ES-I3 (cell line): Measurements from ENCODE around the gene NTSR1.

ENCODE experiments used
- H3K36me3 ChIP-seq: 2 replicates; pipeline ENCODE4 v1.6.1; 2013; ENCODE audit warnings: mild to moderate bottlenecking, low read length, control low read depth, moderate library complexity; ENCODE audit not compliant: insufficient read depth
- H3K4me1 ChIP-seq: 2 replicates; pipeline ENCODE4 v1.6.1; 2013; ENCODE audit warnings: mild to moderate bottlenecking, control low read depth, low read length; ENCODE audit not compliant: insufficient read depth
- H3K9ac ChIP-seq: 2 replicates; pipeline ENCODE4 v1.6.1; 2013; ENCODE audit warnings: low read depth, mild to moderate bottlenecking, low read length, moderate library complexity
- H3K9me3 ChIP-seq: 2 replicates; pipeline ENCODE4 v1.6.1; 2013; ENCODE audit warnings: mild to moderate bottlenecking, low read length, moderate library complexity; ENCODE audit not compliant: control insufficient read depth, insufficient read depth

NTSR1 gene

DNA sequence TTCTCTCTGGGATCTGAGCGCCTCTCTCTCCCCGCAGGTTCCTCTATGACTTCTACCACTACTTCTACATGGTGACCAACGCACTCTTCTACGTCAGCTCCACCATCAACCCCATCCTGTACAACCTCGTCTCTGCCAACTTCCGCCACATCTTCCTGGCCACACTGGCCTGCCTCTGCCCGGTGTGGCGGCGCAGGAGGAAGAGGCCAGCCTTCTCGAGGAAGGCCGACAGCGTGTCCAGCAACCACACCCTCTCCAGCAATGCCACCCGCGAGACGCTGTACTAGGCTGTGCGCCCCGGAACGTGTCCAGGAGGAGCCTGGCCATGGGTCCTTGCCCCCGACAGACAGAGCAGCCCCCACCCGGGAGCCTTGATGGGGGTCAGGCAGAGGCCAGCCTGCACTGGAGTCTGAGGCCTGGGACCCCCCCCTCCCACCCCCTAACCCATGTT is 51.4 kb downstream of the NTSR1 start:
- H3K9me3 ChIP-seq = no peaks in the 10 kb centered on the region
- 0 out of 2 replicates have a peak, but pooled peaks cover 5% of the 10 kb centered on the region for H3K4me1 ChIP-seq
- no peaks in the 10 kb centered on the region for H3K36me3 ChIP-seq
- H3K9ac ChIP-seq = no peak overlapping the region

DNA sequence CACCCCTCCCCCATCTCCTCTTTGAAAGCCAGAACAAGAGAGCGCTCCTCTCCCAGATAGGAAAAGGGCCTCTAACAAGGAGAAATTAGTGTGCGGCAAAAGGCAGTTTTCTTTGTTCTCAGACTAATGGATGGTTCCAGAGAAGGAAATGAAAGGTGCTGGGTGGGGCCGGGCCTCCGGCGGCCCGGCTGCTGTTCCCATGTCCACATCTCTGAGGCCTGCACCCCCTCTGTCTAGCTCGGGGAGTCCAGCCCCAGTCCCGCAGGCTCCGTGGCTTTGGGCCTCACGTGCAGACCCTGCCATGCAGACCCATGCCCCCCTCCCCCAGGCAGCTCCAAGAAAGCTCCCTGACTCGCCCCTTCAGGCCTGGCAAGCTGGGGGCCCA is 51.8 kb downstream of the NTSR1 start:
- Histone ChIP-seq H3K4me1 (0 out of 2 replicates have a peak, but pooled peaks cover 5% of the 10 kb centered on the region), H3K9me3 (no peaks in the 10 kb centered on the region), H3K36me3 (no peaks in the 10 kb centered on the region), H3K9ac (no peak overlapping the region)

DNA sequence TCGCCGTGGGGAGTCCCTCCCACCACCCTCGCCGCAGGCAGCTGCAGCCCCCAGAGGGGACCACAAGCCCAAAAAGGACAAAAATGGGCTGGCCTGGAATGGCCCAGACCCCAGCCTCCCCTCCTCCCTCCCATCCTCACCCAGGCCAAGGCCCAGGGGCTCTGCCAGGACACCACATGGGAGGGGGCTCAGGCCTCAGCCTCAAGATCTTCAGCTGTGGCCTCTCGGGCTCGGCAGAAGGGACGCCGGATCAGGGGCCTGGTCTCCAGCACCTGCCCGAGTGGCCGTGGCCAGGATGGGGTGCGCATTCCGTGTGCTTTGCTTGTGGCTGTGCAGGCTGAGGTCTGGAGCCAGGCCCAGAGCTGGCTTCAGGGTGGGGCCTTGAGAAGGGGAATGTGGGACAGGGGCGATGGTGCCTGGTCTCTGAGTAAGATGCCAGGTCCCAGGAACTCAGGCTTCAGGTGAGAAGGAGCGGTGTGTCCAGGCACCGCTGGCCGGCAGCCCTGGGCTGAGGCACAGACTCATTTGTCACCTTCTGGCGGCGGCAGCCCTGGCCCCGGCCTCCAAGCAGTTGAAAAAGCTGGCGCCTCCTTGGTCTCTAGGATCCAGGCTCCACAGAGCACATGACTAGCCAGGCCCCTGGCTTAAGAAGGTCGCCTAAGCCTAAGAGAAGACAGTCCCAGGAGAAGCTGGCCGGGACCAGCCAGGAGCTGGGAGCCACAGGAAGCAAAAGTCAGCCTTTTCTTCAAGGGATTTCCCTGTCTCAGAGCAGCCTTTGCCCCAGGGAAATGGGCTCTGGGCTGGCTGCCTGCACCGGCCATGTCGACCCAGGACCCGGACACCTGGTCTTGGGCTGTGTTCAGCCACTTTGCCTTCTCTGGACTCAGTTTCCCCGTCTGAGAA is 52.5 kb downstream of the NTSR1 start:
- H3K9me3 ChIP-seq = no peaks in the 10 kb centered on the region
- no peaks in the 10 kb centered on the region for H3K36me3 ChIP-seq
- H3K9ac ChIP-seq = no peak overlapping the region

DNA sequence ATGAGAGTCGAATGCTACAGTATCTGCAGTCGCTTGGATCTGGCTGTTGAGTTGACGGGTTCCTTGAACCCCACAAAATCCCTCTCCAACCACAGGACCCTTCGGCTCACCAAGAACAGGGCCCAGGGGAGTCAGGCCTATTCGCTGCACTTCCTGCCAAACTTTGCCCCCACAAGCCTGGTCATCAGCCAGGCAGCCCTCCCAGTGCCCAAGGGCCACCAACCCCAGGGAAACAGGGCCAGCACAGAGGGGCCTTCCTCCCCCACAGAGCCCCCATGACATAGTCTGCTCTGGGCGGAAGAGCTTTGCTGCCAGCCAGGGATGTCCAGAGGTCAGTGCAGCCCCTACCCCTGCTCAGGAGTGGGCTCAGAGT is 53.1 kb downstream of the NTSR1 start:
- Histone ChIP-seq H3K4me1 (0 out of 2 replicates have a peak, but pooled peaks cover 5% of the 10 kb centered on the region), H3K36me3 (no peaks in the 10 kb centered on the region), H3K9me3 (no peaks in the 10 kb centered on the region), H3K9ac (no peak overlapping the region)

More for the DNA sequence above, 52.5 kb downstream of the NTSR1 start:
- H3K4me1 ChIP-seq = 0 out of 2 replicates have a peak, but pooled peaks cover 5% of the 10 kb centered on the region

DNA sequence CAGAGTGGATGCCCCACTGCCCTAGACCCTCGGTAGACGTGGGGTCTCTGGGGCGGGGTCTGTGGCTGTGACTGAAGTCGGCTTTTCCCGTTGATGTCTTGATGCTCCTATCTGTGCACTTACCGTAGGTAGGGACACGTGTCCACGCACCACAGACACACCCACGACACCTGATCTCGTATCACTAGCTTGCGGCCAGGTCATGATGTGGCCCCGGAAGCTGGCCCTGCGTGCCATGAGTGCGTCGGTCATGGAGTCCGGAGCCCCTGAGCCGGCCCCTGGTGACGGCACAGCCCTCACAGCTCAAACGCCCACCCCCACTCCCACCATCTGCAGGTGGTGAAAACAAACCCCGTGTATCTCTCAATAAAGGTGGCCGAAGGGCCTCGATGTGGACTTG is 53.7 kb downstream of the NTSR1 start:
- H3K9me3 ChIP-seq = no peaks in the 10 kb centered on the region
- no peak overlapping the region for H3K9ac ChIP-seq
- H3K36me3 ChIP-seq = no peaks in the 10 kb centered on the region
- 0 out of 2 replicates have a peak, but pooled peaks cover 5% of the 10 kb centered on the region for H3K4me1 ChIP-seq

DNA sequence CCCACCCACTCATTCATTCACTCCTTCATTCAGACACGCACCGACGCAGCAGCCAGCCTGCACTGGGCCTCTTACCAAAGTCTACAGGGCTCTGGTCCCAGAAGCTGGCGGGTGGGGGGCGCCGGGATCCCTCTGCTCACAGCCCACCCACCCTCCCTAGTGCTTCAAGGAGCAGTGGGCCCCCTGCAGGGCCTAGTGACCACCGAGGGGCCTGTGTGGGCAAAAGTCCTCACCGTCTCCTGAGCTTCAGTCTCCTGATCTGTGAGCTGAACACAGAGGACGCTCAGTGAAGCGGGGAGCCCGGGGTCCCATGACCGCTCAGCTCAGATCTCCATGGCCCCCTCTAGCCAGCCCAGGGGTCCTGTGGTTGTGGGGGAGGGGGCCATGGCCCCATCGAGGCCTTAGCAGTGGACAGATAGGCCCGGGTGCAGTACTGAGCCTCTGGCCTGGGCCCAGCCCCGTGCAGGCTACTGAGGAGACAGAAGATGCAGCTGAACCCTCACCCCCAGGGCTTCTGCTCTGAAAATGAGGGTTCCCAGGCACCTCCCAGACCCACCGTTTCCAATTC is 54.2 kb downstream of the NTSR1 start:
- Histone ChIP-seq H3K4me1 (peaks cover 5% of the 10 kb centered on the region; the same call in 1 of the 2 replicates), H3K36me3 (no peaks in the 10 kb centered on the region), H3K9me3 (no peaks in the 10 kb centered on the region), H3K9ac (no peak overlapping the region)

DNA sequence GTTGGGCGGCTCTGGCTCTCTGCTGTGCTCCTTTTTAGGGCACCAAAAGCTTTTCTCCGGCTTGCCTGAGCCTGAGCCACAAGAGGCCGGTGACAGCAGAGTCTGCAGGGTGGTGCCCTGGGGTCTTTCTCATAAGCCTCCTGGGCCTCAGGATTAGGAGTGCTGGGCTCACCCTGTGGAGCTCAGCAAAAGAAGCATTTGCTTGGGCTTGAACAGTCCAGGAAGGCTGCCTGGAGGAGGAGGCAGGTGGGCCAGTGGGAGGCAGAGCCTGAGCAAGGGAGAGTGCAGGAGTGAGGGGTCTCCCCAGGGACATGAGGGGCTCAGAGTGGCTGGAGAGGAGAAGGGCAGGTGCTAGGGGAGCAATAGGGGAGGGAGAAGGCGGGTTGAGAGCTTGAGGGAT is 54.8 kb downstream of the NTSR1 start:
- H3K9me3 ChIP-seq = no peaks in the 10 kb centered on the region
- H3K36me3 ChIP-seq = no peaks in the 10 kb centered on the region
- H3K4me1 ChIP-seq = peaks cover 10% of the 10 kb centered on the region; the same call in 1 of the 2 replicates
- no peak overlapping the region for H3K9ac ChIP-seq

DNA sequence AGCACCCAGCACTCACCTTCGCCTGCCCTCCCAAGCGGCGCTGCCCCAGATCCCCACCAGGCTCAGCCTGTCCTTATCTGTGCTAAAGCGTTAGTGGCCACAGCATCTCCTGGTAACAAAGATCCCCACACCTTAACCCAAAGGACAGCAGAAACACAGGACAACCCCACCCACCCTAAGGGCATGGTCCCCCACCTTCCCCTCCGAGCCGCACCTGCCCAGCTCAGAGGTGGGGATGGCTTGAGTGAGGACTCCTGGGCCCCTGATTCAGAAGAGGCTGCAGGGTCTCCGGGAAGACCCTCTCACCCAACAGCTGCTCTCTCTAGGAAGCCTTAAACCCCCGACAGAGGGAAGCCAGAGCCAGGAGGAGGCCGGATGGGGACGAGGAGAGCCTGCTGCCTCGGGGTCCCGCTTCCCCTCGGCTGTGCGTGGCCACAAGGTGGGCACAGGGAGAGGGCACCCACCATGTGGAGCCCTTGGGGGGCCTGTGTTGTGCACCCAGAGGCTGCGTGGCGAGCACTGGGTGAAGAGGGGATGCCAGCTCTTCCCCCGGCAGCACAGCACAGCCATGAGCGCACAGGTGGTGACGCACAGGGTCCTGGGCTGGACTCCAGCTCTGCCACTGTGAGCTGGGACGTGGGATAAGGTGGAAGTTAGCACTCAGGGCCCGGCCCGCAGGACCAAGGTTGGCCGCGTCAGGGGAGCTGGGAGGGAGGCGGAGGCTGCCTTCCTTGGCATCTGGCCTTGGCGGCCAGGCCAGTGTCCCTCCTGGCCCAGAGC is 55.7 kb downstream of the NTSR1 start:
- H3K36me3 ChIP-seq = no peaks in the 10 kb centered on the region
- no peaks in the 10 kb centered on the region for H3K9me3 ChIP-seq
- peaks cover 12% of the 10 kb centered on the region; the same call in 1 of the 2 replicates for H3K4me1 ChIP-seq
- H3K9ac ChIP-seq = no peak overlapping the region

DNA sequence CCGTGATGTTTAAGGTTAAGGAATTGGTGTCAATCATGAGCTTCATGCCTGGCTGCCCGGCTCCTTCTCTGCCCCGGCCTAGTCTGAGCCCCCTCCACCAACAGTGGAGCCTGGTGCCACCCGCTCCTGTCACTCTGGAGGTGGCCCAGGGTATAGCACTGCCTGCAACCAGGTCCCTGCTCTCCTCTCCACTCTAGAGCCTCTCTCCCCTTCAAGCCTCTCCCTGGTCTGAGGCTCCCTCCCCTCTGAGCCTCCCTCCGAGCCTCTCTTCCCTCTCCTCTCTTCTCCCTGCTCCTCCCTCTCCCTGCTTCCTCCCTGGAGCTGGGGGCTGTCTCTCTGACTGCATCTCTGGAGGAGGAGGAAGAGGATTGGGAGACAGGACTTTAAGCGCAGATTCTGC is 56.4 kb downstream of the NTSR1 start:
- Histone ChIP-seq H3K9me3 (no peaks in the 10 kb centered on the region), H3K4me1 (peaks cover 12% of the 10 kb centered on the region; the same call in 1 of the 2 replicates), H3K9ac (no peak overlapping the region), H3K36me3 (no peaks in the 10 kb centered on the region)

DNA sequence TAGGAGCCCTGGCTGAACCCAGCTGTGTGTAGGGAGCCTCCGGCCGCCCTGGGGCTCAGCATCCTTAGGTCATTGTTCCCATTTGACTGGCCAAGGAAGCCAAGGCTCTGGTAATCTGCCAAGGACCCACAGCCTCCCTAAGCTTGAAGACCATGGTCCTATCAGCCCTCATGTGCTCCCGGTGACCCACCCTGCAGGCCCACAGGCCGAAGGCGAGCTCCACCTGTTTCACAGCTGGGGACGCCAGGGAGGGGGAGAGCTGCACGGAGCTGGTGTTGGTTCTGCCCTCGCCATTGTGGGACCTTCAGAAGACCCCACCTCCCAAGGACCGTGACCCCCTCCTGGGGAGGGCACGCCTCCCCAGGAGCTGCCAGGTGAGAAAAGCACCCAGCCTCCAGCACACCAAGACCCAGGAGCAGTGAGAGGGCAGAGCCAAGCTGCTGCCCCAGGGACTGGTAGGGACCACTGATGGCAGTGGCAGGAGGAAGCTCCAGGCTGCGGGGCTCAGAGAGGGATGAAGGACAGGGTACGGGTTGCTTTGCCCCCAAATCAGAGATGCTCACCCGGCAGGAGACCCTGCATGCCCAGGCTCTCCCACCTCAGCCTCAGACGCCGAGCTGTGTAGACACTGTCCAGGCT is 56.9 kb downstream of the NTSR1 start:
- Histone ChIP-seq H3K4me1 (peaks cover 9% of the 10 kb centered on the region; the same call in 1 of the 2 replicates), H3K36me3 (no peaks in the 10 kb centered on the region), H3K9ac (no peak overlapping the region), H3K9me3 (no peaks in the 10 kb centered on the region)

DNA sequence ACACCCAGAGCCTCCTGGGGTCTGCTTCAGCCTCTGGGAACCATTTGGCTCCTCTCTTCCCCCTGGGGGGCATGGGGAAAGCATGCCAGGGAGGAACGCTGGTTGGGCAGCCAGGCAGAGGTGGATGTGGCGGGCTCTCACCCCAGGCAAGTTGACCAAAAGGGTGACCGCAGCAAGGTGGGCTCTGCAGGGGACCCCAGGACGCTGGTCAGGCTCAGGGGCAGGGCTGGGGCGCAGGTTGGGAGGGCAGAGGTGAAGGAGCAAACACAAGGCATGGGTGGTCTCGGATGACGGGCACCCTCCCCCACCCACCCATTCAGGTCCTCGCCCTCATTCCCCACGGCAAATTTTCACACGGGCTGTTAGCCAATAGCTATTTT is 57.4 kb downstream of the NTSR1 start:
- Histone ChIP-seq H3K9ac (no peak overlapping the region), H3K4me1 (peaks cover 6% of the 10 kb centered on the region; the same call in 1 of the 2 replicates), H3K9me3 (no peaks in the 10 kb centered on the region), H3K36me3 (no peaks in the 10 kb centered on the region)

DNA sequence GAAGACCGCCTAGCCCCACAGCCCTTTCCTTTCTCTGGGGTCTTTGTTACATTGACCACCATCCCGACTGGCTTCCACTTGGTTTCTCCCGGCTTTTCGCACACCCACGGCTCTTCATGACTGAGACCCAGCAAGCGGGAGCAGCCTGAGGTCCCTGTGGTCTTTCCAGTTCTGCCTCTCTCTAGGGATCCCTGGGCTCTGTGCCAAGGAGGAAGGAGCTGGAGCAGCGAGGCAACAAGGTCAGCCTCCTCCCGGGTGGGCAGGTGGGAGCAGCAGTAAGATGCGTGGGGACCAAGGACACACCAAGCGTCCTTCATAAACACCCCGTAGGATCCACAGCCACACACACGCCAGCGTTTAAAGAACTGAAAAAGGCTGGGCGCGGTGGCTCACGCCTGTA is 58.1 kb downstream of the NTSR1 start:
- H3K9ac ChIP-seq = no peak overlapping the region
- peaks cover 6% of the 10 kb centered on the region; the same call in 1 of the 2 replicates for H3K4me1 ChIP-seq
- H3K36me3 ChIP-seq = no peaks in the 10 kb centered on the region
- no peaks in the 10 kb centered on the region for H3K9me3 ChIP-seq

DNA sequence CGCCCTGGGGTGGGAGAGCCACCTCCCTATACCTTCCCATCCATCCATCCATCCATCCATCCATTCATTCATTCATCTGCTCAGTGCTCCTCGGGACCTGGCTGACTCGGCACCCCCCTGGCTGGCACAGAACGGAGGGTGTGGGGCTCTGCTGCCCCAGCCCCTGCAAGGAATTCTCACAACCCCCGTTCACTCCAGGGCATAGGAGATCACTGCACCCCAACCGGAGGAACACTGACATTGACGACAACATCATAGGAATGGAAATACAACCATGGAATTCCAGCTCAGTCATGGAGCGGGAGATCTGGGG is 59.6 kb downstream of the NTSR1 start:
- no peaks in the 10 kb centered on the region for H3K9me3 ChIP-seq
- peaks cover 6% of the 10 kb centered on the region for H3K4me1 ChIP-seq
- no peak overlapping the region for H3K9ac ChIP-seq
- H3K36me3 ChIP-seq = no peaks in the 10 kb centered on the region
